ENCODE results near the gene PTHLH. TPM values are rescaled to one million over a fixed set of nuclear protein-coding genes. Genes with fewer than 3 reads are reported as not detected.
A peak's percentile ranks its signal among the peaks of the same experiment; 100 is the strongest.

PTHLH gene
- polyA plus RNA-seq, 1 of the 3 experiments (the other 2 are of a cell fraction): 29.0 TPM

GRCh38 chr12:27971606-27972005, 927 bp downstream of the PTHLH start:
- WGBS (ENCODE audit: low lambda C conversion rate): 78% methylated on average over 7 of the region's 7 CpGs
- peaks cover 45% of the 10 kb centered on the region for H3F3A ChIP-seq (replicated peaks; ENCODE audit: insufficient read depth)
- peaks cover 14% of the 10 kb centered on the region for H3K79me2 ChIP-seq (ENCODE audit: insufficient read depth)
- no peak overlapping the region for H2AFZ ChIP-seq (ENCODE audit: low read depth)
- TF ChIP-seq ZBTB33 (IDR thresholded peaks at IDR 0.05; ENCODE audit: borderline replicate concordance, low read depth) (no peak), TEAD4 (IDR thresholded peaks at IDR 0.05; ENCODE audit: borderline replicate concordance, insufficient read depth) (no peak), YY1 (IDR thresholded peaks at IDR 0.05; ENCODE audit: low read depth) (no peak), USF1 (IDR thresholded peaks at IDR 0.05; ENCODE audit: borderline replicate concordance, low read depth) (no peak), RCOR1 (IDR thresholded peaks at IDR 0.05; ENCODE audit: low read length) (no peak), MXI1 (IDR thresholded peaks at IDR 0.05; ENCODE audit: low read depth, low read length) (no peak), FOSL2 (IDR thresholded peaks at IDR 0.05; ENCODE audit: borderline replicate concordance, low read depth) (no peak), NRF1 (IDR thresholded peaks at IDR 0.05; ENCODE audit: low read depth, low read length) (no peak), PBX3 (IDR thresholded peaks at IDR 0.05) (no peak), FOXJ3 (CRISPR knock-in tag; IDR thresholded peaks at IDR 0.05) (no peak), CHD2 (IDR thresholded peaks at IDR 0.05; ENCODE audit: low read length, partially characterized antibody) (no peak), IRF3 (IDR thresholded peaks at IDR 0.05; ENCODE audit: low read depth, low read length) (no peak), RXRA (IDR thresholded peaks at IDR 0.05; ENCODE audit: borderline replicate concordance, low read depth) (no peak), SMC3 (IDR thresholded peaks at IDR 0.05; ENCODE audit: low read depth, low read length) (no peak), MEF2A (IDR thresholded peaks at IDR 0.05; ENCODE audit: borderline replicate concordance, low read depth) (no peak)
- ChIA-PET CTCF (interaction anchor here (0.6 kb wide), 1 partner anchor 117 kb away, joined by 3 read pairs; no protein-coding TSS in a partner anchor), POLR2A (no interaction called here)
- no peak overlapping the region for H3K4me2 ChIP-seq
- peaks cover 16 to 19% of the 10 kb centered on the region in 2 experiments; a peak in 3 of 4 replicates for H3K4me1 ChIP-seq (ENCODE audit: control insufficient read depth in 1 of 2, insufficient read depth in 2 of 2, low read depth in 1 of 2, low read length in 1 of 2)
- H3K9me3 ChIP-seq: no peaks in the 10 kb centered on the region
- no peaks in the 10 kb centered on the region for H4K20me1 ChIP-seq (ENCODE audit: insufficient read depth)
- H3K27ac ChIP-seq (ENCODE audit: low read depth in 2 of 2, low read length in 1 of 2): peak overlapping the region in 1 of 2 experiments; percentile 14; a peak in 1 of 4 replicates
- no peak for DNase-seq
- H3K27me3 ChIP-seq (ENCODE audit: insufficient read depth): no peaks in the 10 kb centered on the region
- H3K36me3 ChIP-seq (replicated peaks in 1 of 2; ENCODE audit: control insufficient read depth in 1 of 2, insufficient read depth in 2 of 2, low read length in 1 of 2): no peaks in the 10 kb centered on the region
- H3K9ac ChIP-seq: no peak overlapping the region
- no peak overlapping the region for H3K4me3 ChIP-seq (ENCODE audit: low read depth in 2 of 2, low read length in 1 of 2)
- no peaks in the 10 kb centered on the region for H3K9me2 ChIP-seq

Data from SK-N-SH (cell line).